SK-N-SH treated with all-trans-retinoic acid at 6 μM for 48 hours (cell line): Measurements from ENCODE around the gene CPA4.

Experiments
- ATAC-seq: fragments of 200-7000 bp; cut with Tn5 transposase; 3 replicates; pipeline ENCODE4 v1.9.1; 2020; ENCODE audit warnings: mild to moderate bottlenecking, moderate library complexity
- ARNTL ChIP-seq: fragments of 450-650 bp; formaldehyde crosslinking; IDR thresholded peaks from 2 replicates; pipeline ENCODE4 v1.5.0; 2020; ENCODE audit warnings: low read depth, mild to moderate bottlenecking, moderate library complexity, borderline replicate concordance
- BACH2 ChIP-seq: fragments of 250-450 bp; sonication (Bioruptor Pico); IDR thresholded peaks from 2 replicates; pipeline ENCODE4 v1.9.0; 2021; ENCODE audit warnings: mild to moderate bottlenecking, borderline replicate concordance
- CSDC2 ChIP-seq: fragments of 250-450 bp; sonication (Bioruptor Pico); IDR thresholded peaks from 2 replicates; pipeline ENCODE4 v1.5.0; 2020; ENCODE audit warnings: mild to moderate bottlenecking, moderate library complexity
- ESRRG ChIP-seq: fragments of 250-450 bp; sonication (Bioruptor Pico); IDR thresholded peaks from 2 replicates; pipeline ENCODE4 v1.6.1; 2021; ENCODE audit warnings: mild to moderate bottlenecking
- GLIS3 ChIP-seq: fragments of 250-450 bp; sonication (Bioruptor Pico); IDR thresholded peaks from 2 replicates; pipeline ENCODE4 v1.5.0; 2020; ENCODE audit warnings: mild to moderate bottlenecking, moderate library complexity
- ISL1 ChIP-seq: fragments of 250-450 bp; sonication (Bioruptor Pico); IDR thresholded peaks from 2 replicates; pipeline ENCODE4 v2.1.2; 2022; ENCODE audit warnings: mild to moderate bottlenecking, moderate library complexity
- OSR1 ChIP-seq: fragments of 250-450 bp; sonication (Bioruptor Pico); IDR thresholded peaks from 2 replicates; pipeline ENCODE4 v1.8.0; 2022; ENCODE audit warnings: moderate library complexity, mild to moderate bottlenecking, inconsistent platforms
- PPARA ChIP-seq: fragments of 250-450 bp; sonication (Bioruptor Pico); IDR thresholded peaks from 2 replicates; pipeline ENCODE4 v1.5.0; 2020; ENCODE audit warnings: mild to moderate bottlenecking, borderline replicate concordance
- RARB ChIP-seq: fragments of 250-450 bp; sonication (Bioruptor Pico); IDR thresholded peaks from 2 replicates; pipeline ENCODE4 v1.8.0; 2021; ENCODE audit warnings: mild to moderate bottlenecking, moderate library complexity
- SNAI2 ChIP-seq: fragments of 250-450 bp; sonication (Bioruptor Pico); IDR thresholded peaks from 2 replicates; pipeline ENCODE4 v1.5.0; 2020; ENCODE audit warnings: mild to moderate bottlenecking, moderate library complexity
- TCF4 ChIP-seq: fragments of 250-450 bp; sonication (Bioruptor Pico); IDR thresholded peaks from 2 replicates; pipeline ENCODE4 v1.8.0; 2021; ENCODE audit warnings: mild to moderate bottlenecking, moderate library complexity, borderline replicate concordance
- TOX ChIP-seq: fragments of 250-450 bp; sonication (Bioruptor Pico); IDR thresholded peaks from 2 replicates; pipeline ENCODE4 v1.8.0; 2021; ENCODE audit warnings: mild to moderate bottlenecking, moderate library complexity, borderline replicate concordance
- ZC3H10 ChIP-seq: fragments of 250-450 bp; sonication (Bioruptor Pico); IDR thresholded peaks from 2 replicates; pipeline ENCODE4 v1.5.1; 2021; ENCODE audit warnings: mild to moderate bottlenecking, moderate library complexity
- ZFP3 ChIP-seq: fragments of 250-450 bp; sonication (Bioruptor Pico); IDR thresholded peaks from 2 replicates; pipeline ENCODE4 v1.5.0; 2020; ENCODE audit warnings: mild to moderate bottlenecking, moderate library complexity
- ZFP30 ChIP-seq: fragments of 450-650 bp; formaldehyde crosslinking; IDR thresholded peaks from 2 replicates; pipeline ENCODE4 v1.5.0; 2022; ENCODE audit warnings: mild to moderate bottlenecking, moderate library complexity
- ZNF565 ChIP-seq: fragments of 450-650 bp; formaldehyde crosslinking; conservative IDR thresholded peaks from 2 replicates; pipeline ENCODE4 v1.5.0; 2020; ENCODE audit warnings: low read depth, mild to moderate bottlenecking, moderate library complexity
- ZNF70 ChIP-seq: fragments of 450-650 bp; formaldehyde crosslinking; IDR thresholded peaks from 2 replicates; pipeline ENCODE4 v1.5.0; 2020; ENCODE audit warnings: mild to moderate bottlenecking, moderate library complexity
- ZNF8 ChIP-seq: fragments of 450-650 bp; formaldehyde crosslinking; IDR thresholded peaks from 2 replicates; pipeline ENCODE4 v1.5.0; 2020; ENCODE audit warnings: mild to moderate bottlenecking, moderate library complexity
- TF ChIP-seq, protein P1 (sequence below): fragments of 250-450 bp; sonication (Bioruptor Pico); IDR thresholded peaks from 2 replicates; pipeline ENCODE4 v1.8.0; 2021; ENCODE audit warnings: low read depth, mild to moderate bottlenecking, moderate library complexity, borderline replicate concordance
- TF ChIP-seq, protein P2 (sequence below): fragments of 250-450 bp; sonication (Bioruptor Pico); IDR thresholded peaks from 2 replicates; pipeline ENCODE4 v1.8.0; 2020; ENCODE audit warnings: mild to moderate bottlenecking, moderate library complexity, borderline replicate concordance
- TF ChIP-seq, protein P3 (sequence below): fragments of 250-450 bp; sonication (Bioruptor Pico); IDR thresholded peaks from 2 replicates; pipeline ENCODE4 v1.5.1; 2020; ENCODE audit warnings: low read depth, mild to moderate bottlenecking, moderate library complexity
- TF ChIP-seq, protein P4 (sequence below): fragments of 250-450 bp; sonication (Bioruptor Pico); IDR thresholded peaks from 2 replicates; pipeline ENCODE4 v1.5.0; 2020; ENCODE audit warnings: mild to moderate bottlenecking, moderate library complexity

CPA4 gene

DNA sequence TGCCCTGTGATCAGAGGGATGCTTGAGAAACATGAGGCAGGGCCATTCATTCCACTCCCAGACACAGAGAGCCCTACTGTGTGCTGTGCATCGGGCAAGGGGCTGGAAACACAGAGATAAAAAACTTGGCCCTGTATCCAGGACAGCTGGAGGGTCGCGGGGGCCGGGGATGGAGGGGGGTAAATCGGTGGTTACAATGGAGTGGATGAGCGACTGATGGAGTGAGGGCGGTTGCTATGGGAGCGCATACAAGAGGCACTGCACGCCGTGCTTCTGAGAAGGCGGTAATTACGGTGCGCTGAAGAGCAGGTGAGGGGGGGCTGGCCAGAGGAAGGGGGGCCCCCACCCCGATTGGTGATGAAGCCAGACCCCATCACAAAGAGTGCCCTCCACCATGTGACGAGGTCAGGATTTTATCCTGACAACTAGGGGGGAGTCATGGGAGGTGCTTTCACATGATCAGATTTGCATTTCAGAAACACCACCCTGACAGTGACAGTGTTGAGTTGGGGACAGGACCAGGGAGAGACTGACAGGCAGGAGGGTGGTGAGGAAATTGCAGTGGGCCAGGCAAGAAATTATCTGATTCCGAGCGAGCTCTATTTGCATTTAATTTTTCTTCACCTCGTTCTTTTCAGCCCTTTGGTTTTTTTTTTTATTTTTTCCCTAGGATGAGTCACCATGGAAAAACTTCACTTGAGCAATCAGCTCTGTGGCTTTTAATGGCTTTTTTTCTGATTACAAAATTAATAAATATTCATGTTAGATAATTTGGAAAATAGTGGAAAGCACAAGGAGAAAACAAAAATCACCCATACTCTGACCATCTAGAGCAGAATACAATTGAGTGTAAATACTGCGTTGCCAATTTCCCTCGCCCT, 59.5 kb downstream of the CPA4 start:
- TF ChIP-seq OSR1 (no peak), ISL1 (CRISPR knock-in tag) (peak; percentile 77)
- no peak for ATAC-seq

DNA sequence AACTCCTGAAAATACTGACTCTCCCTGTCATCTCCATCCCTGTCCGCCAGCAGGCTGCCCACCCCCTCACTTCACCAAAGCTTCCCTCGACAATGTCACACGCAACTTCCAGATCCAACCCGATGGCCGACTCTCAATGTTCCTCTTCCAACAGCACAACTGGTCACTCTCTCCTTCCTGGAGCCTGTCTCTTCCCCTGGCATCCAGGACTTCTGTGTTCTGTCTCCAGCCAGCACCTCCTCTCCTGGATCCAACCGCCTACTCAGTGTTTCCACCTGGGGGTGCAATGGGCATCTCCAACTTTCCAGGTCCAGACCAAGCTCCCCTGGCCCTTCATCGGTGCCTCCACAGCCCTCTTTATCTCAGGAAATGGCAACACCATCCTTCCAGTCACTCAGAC, 60.2 kb downstream of the CPA4 start:
- TF ChIP-seq, protein P1, sequence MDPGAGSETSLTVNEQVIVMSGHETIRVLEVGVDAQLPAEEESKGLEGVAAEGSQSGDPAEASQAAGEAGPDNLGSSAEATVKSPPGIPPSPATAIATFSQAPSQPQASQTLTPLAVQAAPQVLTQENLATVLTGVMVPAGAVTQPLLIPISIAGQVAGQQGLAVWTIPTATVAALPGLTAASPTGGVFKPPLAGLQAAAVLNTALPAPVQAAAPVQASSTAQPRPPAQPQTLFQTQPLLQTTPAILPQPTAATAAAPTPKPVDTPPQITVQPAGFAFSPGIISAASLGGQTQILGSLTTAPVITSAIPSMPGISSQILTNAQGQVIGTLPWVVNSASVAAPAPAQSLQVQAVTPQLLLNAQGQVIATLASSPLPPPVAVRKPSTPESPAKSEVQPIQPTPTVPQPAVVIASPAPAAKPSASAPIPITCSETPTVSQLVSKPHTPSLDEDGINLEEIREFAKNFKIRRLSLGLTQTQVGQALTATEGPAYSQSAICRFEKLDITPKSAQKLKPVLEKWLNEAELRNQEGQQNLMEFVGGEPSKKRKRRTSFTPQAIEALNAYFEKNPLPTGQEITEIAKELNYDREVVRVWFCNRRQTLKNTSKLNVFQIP: no peak
- TF ChIP-seq, protein P2, sequence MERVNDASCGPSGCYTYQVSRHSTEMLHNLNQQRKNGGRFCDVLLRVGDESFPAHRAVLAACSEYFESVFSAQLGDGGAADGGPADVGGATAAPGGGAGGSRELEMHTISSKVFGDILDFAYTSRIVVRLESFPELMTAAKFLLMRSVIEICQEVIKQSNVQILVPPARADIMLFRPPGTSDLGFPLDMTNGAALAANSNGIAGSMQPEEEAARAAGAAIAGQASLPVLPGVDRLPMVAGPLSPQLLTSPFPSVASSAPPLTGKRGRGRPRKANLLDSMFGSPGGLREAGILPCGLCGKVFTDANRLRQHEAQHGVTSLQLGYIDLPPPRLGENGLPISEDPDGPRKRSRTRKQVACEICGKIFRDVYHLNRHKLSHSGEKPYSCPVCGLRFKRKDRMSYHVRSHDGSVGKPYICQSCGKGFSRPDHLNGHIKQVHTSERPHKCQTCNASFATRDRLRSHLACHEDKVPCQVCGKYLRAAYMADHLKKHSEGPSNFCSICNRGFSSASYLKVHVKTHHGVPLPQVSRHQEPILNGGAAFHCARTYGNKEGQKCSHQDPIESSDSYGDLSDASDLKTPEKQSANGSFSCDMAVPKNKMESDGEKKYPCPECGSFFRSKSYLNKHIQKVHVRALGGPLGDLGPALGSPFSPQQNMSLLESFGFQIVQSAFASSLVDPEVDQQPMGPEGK: no peak
- TF ChIP-seq ARNTL (CRISPR knock-in tag): no peak
- TF ChIP-seq, protein P3, sequence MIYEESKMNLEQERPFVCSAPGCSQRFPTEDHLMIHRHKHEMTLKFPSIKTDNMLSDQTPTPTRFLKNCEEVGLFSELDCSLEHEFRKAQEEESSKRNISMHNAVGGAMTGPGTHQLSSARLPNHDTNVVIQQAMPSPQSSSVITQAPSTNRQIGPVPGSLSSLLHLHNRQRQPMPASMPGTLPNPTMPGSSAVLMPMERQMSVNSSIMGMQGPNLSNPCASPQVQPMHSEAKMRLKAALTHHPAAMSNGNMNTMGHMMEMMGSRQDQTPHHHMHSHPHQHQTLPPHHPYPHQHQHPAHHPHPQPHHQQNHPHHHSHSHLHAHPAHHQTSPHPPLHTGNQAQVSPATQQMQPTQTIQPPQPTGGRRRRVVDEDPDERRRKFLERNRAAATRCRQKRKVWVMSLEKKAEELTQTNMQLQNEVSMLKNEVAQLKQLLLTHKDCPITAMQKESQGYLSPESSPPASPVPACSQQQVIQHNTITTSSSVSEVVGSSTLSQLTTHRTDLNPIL (CRISPR knock-in tag): no peak
- no peak for TF ChIP-seq ZFP30 (CRISPR knock-in tag)
- no peak for TF ChIP-seq SNAI2 (CRISPR knock-in tag)
- no peak for TF ChIP-seq BACH2 (CRISPR knock-in tag)
- no peak for TF ChIP-seq RARB (CRISPR knock-in tag)
- TF ChIP-seq ISL1 (CRISPR knock-in tag): no peak
- no peak for TF ChIP-seq TCF4
- TF ChIP-seq, protein P4, sequence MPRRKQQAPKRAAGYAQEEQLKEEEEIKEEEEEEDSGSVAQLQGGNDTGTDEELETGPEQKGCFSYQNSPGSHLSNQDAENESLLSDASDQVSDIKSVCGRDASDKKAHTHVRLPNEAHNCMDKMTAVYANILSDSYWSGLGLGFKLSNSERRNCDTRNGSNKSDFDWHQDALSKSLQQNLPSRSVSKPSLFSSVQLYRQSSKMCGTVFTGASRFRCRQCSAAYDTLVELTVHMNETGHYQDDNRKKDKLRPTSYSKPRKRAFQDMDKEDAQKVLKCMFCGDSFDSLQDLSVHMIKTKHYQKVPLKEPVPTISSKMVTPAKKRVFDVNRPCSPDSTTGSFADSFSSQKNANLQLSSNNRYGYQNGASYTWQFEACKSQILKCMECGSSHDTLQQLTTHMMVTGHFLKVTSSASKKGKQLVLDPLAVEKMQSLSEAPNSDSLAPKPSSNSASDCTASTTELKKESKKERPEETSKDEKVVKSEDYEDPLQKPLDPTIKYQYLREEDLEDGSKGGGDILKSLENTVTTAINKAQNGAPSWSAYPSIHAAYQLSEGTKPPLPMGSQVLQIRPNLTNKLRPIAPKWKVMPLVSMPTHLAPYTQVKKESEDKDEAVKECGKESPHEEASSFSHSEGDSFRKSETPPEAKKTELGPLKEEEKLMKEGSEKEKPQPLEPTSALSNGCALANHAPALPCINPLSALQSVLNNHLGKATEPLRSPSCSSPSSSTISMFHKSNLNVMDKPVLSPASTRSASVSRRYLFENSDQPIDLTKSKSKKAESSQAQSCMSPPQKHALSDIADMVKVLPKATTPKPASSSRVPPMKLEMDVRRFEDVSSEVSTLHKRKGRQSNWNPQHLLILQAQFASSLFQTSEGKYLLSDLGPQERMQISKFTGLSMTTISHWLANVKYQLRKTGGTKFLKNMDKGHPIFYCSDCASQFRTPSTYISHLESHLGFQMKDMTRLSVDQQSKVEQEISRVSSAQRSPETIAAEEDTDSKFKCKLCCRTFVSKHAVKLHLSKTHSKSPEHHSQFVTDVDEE (CRISPR knock-in tag): no peak
- TF ChIP-seq ZFP3: no peak
- TF ChIP-seq ZC3H10 (CRISPR knock-in tag): no peak
- ATAC-seq: no peak

DNA sequence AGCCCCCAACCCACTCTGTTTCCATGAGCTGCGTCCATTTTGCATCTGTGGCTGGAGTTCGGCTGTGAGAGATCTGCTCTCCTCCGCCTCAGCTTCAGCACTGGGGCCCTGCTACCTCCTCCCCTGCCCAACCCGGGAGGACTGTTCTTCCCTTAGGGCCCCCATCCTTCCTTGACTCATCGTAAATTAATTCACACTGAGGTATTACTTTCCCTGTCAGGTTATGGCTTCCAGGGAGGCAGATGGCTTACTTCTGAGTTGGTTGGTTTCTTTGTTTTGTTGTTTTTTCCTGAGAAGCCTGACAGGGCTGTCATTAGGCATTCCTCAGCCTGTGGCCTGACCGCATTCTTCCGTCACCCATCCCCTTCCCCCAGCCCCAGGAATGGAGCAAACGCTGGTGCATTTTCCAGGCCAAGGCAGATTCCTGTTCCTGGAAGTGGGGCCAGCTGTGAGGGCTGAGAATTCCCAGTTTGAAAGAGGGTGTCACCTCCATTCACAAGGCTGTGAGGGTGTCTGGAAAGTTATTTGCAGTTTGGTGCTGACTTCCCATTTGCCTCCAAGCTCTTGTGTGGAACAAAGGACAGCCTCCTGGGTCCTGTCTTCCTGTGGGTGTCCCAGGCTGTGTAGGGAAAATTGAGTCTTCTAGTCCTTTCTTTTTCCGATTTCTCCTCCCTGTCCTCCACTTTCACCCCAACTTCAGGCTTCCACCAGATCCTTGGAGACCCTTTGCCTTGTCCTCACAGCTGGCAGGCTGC, 63.3 kb downstream of the CPA4 start:
- peak; percentile 94 for ATAC-seq
- TF ChIP-seq BACH2 (CRISPR knock-in tag) (no peak), CSDC2 (CRISPR knock-in tag) (peak; percentile 17; the same call in 1 of the 2 replicates), TCF4 (peak; percentile 51; the same call in 1 of the 2 replicates), GLIS3 (no peak), ESRRG (CRISPR knock-in tag) (no peak; the same call in 1 of the 2 replicates), ZNF565 (CRISPR knock-in tag) (0 out of 2 replicates have a peak, but pooled peaks have one; percentile 70), ARNTL (CRISPR knock-in tag) (no peak), ISL1 (CRISPR knock-in tag) (peak; percentile 91), SNAI2 (CRISPR knock-in tag) (peak; percentile 82), PPARA (CRISPR knock-in tag) (no peak), TOX (peak; percentile 78; the same call in 1 of the 2 replicates), OSR1 (0 out of 2 replicates have a peak, but pooled peaks have one; percentile 24), ZNF8 (CRISPR knock-in tag) (0 out of 2 replicates have a peak, but pooled peaks have one; percentile 38), ZC3H10 (CRISPR knock-in tag) (peak; percentile 61), ZFP3 (no peak; the same call in none of the 2 replicates), ZNF70 (CRISPR knock-in tag) (no peak), RARB (CRISPR knock-in tag) (peak; percentile 88)
- TF ChIP-seq, protein P1: no peak
- TF ChIP-seq, protein P4 (CRISPR knock-in tag): no peak; the same call in 1 of the 2 replicates
